Gastrocnemius medialis (tissue), 4 donors: ENCODE results near the gene CLCF1.

Source experiments
- POLR2A ChIP-seq, 2 donors: fragments of 450-650 bp; IDR thresholded peaks; one replicate each; pipeline ENCODE4 v1.6.1; 2017; ENCODE audit warnings: antibody characterized with exemption in 2 of 2, mild to moderate bottlenecking in 2 of 2, moderate library complexity in 2 of 2
- TF ChIP-seq, protein P1 (sequence below), 5 experiments: fragments of 450-650 bp in 3 of 5; fragments of 200-600 bp in 2 of 5; sonication (generic) in 2 of 5; IDR thresholded peaks in 4 of 5; conservative IDR thresholded peaks in 1 of 5; 1 replicate in 4 of 5; 2 replicates in 1 of 5; pipeline ENCODE4 v1.5.1; 2016 to 2019; ENCODE audit warnings: antibody characterized with exemption in 5 of 5, mild to moderate bottlenecking in 3 of 5, moderate library complexity in 3 of 5

DNA sequence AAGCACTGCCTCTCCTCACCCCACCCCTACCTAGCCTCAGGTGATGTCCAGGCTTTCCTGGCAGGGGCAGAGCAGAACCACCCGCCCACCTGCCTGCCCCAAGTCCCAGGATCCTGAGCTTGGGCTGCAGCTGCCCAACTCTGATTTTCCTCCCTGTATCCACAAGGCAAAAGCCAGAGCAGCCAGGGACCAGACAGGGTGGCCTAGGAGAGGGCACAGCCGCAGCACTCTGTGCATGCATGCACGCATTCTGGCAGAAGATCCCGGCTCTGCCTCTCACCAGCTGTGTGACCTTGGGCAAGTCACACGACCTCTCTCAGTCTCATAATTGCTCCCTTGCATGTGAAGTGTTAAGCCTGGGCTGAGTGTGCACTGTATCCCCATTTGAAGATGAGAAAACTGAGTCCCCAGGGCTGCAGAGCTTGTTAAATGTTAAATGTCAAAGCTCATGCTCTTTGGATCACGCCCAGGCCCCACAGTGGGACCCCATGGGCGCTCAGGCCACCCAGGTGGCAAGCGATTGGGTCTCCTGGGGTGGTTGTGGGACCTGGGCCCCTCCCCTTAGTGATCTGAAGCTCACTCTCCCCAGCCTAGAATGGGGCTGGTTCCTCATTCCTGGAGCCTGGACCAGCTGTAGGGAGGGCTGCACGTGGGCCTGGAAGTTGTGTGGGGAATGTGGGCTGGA, 39.2 kb upstream of the CLCF1 start:
- TF ChIP-seq, protein P1, sequence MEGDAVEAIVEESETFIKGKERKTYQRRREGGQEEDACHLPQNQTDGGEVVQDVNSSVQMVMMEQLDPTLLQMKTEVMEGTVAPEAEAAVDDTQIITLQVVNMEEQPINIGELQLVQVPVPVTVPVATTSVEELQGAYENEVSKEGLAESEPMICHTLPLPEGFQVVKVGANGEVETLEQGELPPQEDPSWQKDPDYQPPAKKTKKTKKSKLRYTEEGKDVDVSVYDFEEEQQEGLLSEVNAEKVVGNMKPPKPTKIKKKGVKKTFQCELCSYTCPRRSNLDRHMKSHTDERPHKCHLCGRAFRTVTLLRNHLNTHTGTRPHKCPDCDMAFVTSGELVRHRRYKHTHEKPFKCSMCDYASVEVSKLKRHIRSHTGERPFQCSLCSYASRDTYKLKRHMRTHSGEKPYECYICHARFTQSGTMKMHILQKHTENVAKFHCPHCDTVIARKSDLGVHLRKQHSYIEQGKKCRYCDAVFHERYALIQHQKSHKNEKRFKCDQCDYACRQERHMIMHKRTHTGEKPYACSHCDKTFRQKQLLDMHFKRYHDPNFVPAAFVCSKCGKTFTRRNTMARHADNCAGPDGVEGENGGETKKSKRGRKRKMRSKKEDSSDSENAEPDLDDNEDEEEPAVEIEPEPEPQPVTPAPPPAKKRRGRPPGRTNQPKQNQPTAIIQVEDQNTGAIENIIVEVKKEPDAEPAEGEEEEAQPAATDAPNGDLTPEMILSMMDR (IDR thresholded peaks at IDR 0.05 in 4 of 5, conservative IDR thresholded peaks at IDR 0.05 in 1 of 5): no peak
- no peak for TF ChIP-seq POLR2A (IDR thresholded peaks at IDR 0.05)
